Frontal cortex (tissue), 4 donors: ENCODE measurements around the gene ACP7. TPM values are rescaled to one million over a fixed set of nuclear protein-coding genes. Genes with fewer than 3 reads are reported as not detected.
"Not testable (repeated sequence)": the region's sequence is repeated elsewhere in the genome, so short reads cannot be mapped to it uniquely, and the experiment has no call there.

Experiments
- DNase-seq, 2 donors: peaks; one replicate each; pipeline ENCODE4 v3.0.0; 2012; ENCODE audit warnings: low spot score in 2 of 2
- FAIRE-seq: peaks from 2 replicates; lab custom pipeline; 2012; peaks lifted over from hg19 to GRCh38; lab: Jason Lieb, UNC
- total RNA-seq: library from RNA; depleted of rRNA; stranded (reverse); fragments of >200 nt; gene quantifications from one replicate; pipeline ENCODE4 v1.2.3, GENCODE V29; 2014
- donor health status: control.
- donor health status: control.
- donor health status: control.

Gene ACP7
- total RNA-seq, 1 donor from 2014 or later = not detected

GRCh38 chr19:39074942-39075341 lies 9.2 kb upstream of the ACP7 start:
- no peak for DNase-seq
- FAIRE-seq = no peak

DNA sequence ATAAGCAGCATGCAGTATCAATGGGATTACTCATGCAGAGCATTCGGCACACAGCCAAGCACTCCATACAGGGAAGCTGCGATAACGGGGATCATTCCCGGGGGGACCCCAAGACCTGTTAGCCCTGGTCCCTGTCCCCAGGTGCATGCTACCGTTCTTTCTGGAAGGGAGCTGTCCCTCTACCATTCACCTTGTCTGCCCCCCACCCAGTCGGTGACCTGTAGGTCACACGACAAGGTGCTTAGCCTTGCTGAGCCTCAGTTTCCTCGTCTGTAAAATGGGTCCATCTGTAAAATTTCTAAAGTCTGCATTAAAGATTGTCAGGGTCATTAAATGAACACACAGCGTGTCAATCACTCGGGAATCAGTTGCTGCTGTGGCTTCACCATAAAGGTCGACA lies 6.8 kb upstream of the ACP7 start:
- FAIRE-seq (no peak), DNase-seq (no peak)

GRCh38 chr19:39078436-39079200 lies 5.5 kb upstream of the ACP7 start:
- peak in 1 of 2 donors; percentile 47 for DNase-seq
- peak; percentile 78 for FAIRE-seq

DNA sequence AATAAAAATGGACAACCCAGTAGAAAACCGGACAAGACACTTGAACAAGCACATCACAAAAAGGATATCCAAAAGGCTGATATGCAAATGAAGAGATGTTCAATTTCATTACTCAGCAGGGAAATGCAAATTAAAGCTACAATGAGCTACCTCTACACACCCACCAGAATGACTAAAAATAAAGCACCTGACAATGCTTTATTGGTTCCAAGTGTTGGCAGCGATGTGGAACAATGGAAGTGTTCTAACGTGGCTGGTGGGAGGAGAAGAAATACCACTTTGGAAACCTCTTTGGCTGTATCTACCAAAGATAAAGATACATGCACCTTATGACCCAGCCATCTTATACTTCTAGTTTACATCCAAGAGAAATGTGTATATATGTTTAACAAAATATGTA lies 3.7 kb upstream of the ACP7 start:
- FAIRE-seq (no peak), DNase-seq (no peak)

DNA sequence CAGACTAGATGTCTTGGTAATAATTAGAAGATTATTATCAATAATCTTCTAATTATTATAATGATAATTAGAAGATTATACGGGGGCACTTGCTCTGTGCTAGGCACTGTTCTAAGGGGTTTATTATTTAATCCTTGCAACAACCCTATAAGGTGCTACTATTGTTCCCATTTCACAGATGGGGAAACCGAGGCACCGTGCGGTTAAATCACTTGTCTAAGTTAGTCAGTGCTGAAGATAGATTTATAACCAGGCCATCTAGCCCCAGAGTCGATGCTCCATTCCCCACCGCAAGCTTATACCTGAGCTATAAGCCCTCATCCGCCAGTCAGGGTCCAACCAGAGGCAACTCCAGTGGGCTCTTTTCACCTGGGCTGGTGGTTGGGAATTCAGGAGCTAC lies 2.0 kb upstream of the ACP7 start:
- DNase-seq (no peak), FAIRE-seq (no peak)

DNA sequence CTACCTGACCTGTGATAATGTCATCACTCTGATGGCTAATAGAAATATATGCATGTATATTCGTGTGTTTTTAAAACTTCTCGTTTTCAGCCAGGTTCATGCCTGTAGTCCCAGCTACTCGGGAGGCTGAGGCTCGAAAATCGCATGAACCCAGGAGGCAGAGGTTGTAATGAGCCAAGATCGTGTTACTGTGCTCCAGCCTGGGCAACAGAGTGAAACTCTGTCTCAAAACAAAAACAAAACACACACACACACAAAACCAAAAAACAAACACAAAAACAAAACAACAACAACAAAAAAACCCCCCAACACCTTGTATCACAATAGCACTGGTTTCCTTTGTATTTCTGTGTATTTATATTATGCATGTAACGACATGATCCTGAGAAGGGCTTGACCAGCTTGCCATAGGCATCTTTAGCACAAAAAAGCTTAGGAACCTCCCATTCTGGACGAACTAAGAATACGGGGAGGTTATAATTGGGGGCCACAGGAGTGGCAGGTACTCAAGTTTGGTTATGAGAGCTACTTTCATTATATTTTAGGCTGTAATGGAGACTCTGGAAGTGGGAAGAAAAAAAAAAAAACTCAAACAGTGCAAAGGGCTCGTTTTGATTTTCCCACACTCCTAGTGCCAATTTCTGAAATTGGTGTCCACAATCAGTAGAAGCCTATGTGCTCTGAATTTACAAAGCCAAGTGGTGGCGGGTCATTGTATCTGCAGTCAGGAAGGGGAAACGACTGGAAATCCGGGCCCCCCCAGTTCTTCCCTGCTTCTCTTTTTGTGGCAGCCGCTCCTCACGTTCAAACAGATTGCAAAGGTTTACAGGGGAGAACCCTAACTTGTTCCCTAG lies 1.2 kb upstream of the ACP7 start:
- FAIRE-seq (no peak), DNase-seq (peak in 1 of 2 donors; percentile 44)

DNA sequence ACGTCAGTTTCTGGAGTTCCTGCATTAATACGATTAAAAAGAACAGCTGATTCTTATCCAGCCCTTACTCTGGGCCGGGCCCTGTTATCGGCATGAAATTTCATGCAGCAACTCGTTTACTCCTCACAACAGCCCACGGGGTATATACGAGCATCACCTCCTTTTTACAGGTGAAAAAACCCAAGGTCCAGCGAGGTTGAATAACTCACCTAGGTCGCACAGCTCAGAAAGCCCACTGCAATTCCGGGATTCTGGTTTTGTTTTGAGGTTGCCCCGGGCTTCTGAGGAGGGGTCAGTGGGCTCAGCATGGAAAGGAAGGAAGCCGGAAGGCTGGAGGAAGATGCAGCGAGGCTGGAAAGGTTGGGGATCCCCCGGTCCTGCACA lies 577 bp upstream of the ACP7 start:
- DNase-seq (no peak), FAIRE-seq (no peak)

GRCh38 chr19:39084732-39085080 lies 538 bp downstream of the ACP7 start:
- DNase-seq = no peak
- no peak for FAIRE-seq

- no peak for FAIRE-seq
- DNase-seq = no peak
These were observed 1.2 kb downstream of the ACP7 start for GRCh38 chr19:39085392-39085791.

DNA sequence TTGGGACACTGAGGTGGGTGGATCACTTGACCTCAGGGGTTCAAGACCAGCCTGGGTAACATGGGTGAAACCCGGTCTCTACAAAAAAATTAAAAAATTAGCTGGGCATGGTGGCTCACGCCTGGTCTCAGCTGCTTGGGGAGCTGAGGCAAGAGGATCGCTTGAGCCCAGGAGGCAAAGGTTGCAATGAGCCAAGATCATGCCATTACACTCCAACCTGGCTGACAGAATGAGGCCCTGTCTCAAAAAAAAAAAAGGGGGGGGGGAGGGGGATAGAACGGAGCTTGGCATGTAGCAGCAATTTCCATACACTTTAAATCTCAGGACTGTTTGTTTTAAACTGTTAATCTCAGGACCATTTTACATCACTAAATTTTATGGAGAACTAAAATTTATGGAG lies 2.2 kb downstream of the ACP7 start:
- FAIRE-seq = no peak

DNA sequence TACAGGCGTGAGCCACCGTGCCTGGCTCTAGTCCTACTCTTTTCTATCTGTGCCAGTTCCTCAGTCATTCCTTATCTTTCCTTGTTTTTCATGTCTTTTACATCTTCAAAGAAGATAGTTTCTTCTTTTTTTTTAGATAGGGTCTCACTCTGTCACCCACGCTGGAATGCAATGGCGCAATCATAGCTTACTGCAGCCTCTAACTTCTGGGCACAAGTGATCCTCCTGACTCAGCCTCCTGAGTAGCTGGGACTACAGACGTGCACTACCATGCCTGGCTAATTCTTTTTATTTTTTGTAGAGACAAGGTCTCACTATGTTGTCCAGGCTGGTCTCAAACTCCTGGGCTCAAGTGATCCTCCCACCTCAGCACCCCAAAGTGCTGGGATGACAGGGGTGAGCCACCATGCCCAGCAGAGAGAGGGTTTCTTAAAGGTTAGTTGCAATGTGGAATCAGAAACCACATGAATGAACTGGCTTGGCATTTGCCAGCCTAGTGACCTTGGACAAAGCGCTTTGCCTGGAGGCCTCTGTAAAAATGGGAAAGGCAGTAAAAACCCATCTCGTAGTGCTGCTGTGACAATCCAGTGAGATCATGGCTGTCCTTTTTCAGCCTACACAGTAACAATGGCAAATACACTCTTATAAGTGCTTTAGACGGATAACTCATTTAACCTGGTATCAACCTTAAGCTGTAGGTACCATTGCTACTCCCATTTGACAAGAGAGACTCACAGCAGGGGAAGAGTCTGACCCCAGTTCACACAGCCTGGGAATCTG lies 3.9 kb downstream of the ACP7 start:
- FAIRE-seq (no peak), DNase-seq (no peak)

More for the DNA sequence above, 2.2 kb downstream of the ACP7 start:
- no peak for DNase-seq

GRCh38 chr19:39090016-39090415 lies 5.8 kb downstream of the ACP7 start:
- FAIRE-seq, DNase-seq: not testable (repeated sequence)

GRCh38 chr19:39090881-39091280 lies 6.7 kb downstream of the ACP7 start:
- FAIRE-seq = no peak

DNA sequence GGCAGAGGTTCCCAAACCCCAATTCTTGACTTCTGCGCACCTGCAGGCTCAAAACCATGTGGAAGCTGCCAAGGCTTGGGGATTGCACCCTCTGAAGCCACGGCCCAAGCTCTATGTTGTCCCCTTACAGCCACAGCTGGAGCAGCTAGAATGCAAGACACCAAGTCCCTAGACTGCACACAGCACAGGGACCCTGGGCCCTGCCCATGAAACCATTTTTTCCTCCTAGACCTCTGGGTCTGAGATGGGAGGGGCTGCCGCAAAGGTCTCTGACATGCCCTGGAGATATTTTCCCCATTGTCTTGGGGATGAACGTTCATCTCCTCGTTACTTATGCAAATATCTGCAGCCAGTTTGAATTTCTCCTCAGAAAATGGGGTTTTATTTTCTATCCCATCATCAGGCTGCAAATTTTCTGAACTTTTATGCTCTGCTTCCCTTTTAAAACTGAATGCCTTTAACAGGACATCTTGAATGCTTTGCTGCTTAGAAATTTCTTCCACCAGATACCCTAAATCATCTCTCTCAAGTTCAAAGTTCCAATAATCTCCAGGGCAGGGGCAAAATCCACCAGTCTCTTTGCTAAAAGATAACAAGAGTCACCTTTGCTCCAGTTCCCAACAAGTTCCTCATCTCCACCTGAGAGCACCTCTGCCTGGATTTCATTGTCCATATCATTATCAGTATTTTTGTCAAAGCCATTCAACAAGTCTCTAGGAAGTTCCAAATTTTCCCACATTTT lies 11.8 kb downstream of the ACP7 start:
- FAIRE-seq, DNase-seq: not testable (repeated sequence)

More at GRCh38 chr19:39090881-39091280, 6.7 kb downstream of the ACP7 start:
- DNase-seq = no peak

GRCh38 chr19:39097299-39097698 lies 13.1 kb downstream of the ACP7 start:
- FAIRE-seq = no peak

GRCh38 chr19:39097721-39098120 lies 13.6 kb downstream of the ACP7 start:
- FAIRE-seq = no peak
- no peak for DNase-seq

More at GRCh38 chr19:39097299-39097698, 13.1 kb downstream of the ACP7 start:
- no peak for DNase-seq

- DNase-seq = no peak
- no peak for FAIRE-seq
These were observed 14.4 kb downstream of the ACP7 start for GRCh38 chr19:39098365-39099269.

DNA sequence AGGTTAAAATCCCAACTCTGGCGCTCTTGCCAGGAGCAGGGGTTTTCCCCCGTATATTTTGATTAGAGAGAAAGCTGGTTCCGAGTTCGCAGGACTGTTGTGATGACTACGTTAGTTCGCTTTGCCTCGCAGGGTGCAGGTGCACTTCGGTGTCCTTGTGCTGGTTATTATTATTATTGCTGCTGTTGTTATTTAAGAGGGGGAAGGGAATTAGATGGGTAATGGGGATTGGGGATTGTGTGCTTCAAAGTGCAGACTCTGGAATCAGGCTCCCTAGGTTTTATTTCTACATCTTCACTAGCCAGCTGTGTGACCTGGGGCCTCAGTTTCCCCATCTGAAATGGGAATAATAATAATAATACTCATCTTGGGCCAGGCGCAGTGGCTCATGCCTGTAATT lies 15.2 kb downstream of the ACP7 start:
- DNase-seq = no peak
- FAIRE-seq = no peak
